Measurements from ENCODE around the gene RAX2. TPM values are rescaled to one million over a fixed set of nuclear protein-coding genes. Genes with fewer than 3 reads are reported as not detected.

The RAX2 gene
- total and polyA plus RNA-seq, 10 donors, result not detected

DNA sequence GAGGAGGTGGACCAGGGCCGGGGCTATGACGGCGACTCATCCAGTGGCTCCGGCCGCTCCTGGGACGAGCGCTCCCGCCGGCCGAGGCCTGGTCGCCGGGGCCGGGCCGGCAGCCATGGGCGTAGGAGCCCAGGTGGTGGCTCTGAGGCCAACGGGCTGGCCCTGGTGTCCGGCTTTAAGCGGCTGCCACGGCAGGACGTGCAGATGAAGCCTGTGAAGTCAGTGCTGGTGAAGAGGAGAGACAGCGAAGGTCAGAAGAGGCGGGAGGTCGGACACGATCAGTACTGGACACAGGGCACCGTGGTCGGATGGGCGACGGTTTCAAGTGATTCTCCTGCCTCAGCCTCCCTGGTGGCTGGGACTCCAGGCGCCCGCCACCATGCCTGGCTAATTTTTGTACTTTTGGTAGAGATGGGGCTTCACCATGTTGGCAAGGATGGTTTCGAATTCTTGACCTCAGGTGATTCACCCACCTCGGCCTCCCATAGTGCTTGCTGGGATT is 41.5 kb downstream of the RAX2 start:
- TF ChIP-seq POLR2AphosphoS5 (IDR thresholded peaks at IDR 0.05), result no peak
- TF ChIP-seq, protein P1, sequence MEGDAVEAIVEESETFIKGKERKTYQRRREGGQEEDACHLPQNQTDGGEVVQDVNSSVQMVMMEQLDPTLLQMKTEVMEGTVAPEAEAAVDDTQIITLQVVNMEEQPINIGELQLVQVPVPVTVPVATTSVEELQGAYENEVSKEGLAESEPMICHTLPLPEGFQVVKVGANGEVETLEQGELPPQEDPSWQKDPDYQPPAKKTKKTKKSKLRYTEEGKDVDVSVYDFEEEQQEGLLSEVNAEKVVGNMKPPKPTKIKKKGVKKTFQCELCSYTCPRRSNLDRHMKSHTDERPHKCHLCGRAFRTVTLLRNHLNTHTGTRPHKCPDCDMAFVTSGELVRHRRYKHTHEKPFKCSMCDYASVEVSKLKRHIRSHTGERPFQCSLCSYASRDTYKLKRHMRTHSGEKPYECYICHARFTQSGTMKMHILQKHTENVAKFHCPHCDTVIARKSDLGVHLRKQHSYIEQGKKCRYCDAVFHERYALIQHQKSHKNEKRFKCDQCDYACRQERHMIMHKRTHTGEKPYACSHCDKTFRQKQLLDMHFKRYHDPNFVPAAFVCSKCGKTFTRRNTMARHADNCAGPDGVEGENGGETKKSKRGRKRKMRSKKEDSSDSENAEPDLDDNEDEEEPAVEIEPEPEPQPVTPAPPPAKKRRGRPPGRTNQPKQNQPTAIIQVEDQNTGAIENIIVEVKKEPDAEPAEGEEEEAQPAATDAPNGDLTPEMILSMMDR (IDR thresholded peaks at IDR 0.05 in 8 of 11, conservative IDR thresholded peaks at IDR 0.05 in 3 of 11), result no peak
- no peak for TF ChIP-seq POLR2A (IDR thresholded peaks at IDR 0.05)
- no peak for DNase-seq
- Histone ChIP-seq H3K9me3 (no peaks in the 10 kb centered on the region), H3K27ac (no peak overlapping the region), H3K4me3 (no peak overlapping the region), H3K4me1 (no peaks in the 10 kb centered on the region), H3K36me3 (peaks cover 0 to 3% (median 0%) of the 10 kb centered on the region in 6 donors), H3K27me3 (replicated peaks in 1 of 7) (peaks cover 0 to 9% (median 0%) of the 10 kb centered on the region in 7 donors)
- intact Hi-C loops (cut with DNase I; ENCODE audit: low total_unique reads), result no loop called here
- 93 to 96% (median 94%) methylated on average over 30 to 32 of the region's 32 CpGs for WGBS, 5 donors

GRCh38 chr19:3725640-3726310 is 46.3 kb downstream of the RAX2 start:
- peaks cover 0 to 53% (median 26%) of the 10 kb centered on the region in 7 donors for H3K27me3 ChIP-seq (replicated peaks in 1 of 7)
- DNase-seq, result no peak
- WGBS, 5 donors, result 41 to 54% (median 46%) methylated on average over 12 to 14 of the region's 14 CpGs
- H3K4me3 ChIP-seq, result no peak overlapping the region
- TF ChIP-seq POLR2AphosphoS5 (IDR thresholded peaks at IDR 0.05) (no peak), POLR2A (IDR thresholded peaks at IDR 0.05) (no peak)
- TF ChIP-seq, protein P1 (IDR thresholded peaks at IDR 0.05 in 8 of 11, conservative IDR thresholded peaks at IDR 0.05 in 3 of 11), result no peak
- H3K9me3 ChIP-seq, result no peaks in the 10 kb centered on the region
- peaks cover 4 to 21% (median 16%) of the 10 kb centered on the region in 6 donors for H3K4me1 ChIP-seq
- no peaks in the 10 kb centered on the region for H3K36me3 ChIP-seq
- intact Hi-C loops (cut with DNase I; ENCODE audit: low total_unique reads), result no loop called here
- no peak overlapping the region for H3K27ac ChIP-seq

DNA sequence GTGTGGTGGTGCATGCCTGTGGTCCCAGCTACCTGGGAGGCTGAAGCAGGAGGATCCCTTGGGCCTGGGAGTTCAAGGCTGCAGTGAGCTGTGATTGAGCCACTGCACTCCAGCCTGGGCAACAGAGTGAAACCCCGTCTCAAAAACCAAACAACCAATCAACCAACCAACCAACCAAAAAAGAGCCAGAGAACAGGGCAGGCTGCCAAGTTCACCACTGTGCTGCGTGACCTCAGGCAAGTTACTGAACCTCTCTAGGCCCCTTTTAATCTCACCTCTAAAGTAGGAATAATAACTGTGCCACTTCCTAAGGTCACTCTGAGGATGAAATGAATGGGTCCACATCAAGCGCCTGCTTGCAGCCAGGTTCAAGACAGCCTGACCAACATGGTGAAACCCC is 46.9 kb downstream of the RAX2 start:
- no peak overlapping the region for H3K4me3 ChIP-seq
- intact Hi-C loops (cut with DNase I; ENCODE audit: low total_unique reads), result no loop called here
- H3K36me3 ChIP-seq, result no peaks in the 10 kb centered on the region
- TF ChIP-seq, protein P1 (IDR thresholded peaks at IDR 0.05 in 8 of 11, conservative IDR thresholded peaks at IDR 0.05 in 3 of 11), result no peak
- no peak for TF ChIP-seq POLR2A (IDR thresholded peaks at IDR 0.05)
- peaks cover 4 to 26% (median 23%) of the 10 kb centered on the region in 6 donors for H3K4me1 ChIP-seq
- no peak for DNase-seq
- H3K27ac ChIP-seq, result no peak overlapping the region
- no peaks in the 10 kb centered on the region for H3K9me3 ChIP-seq
- WGBS, 5 donors, result 60 to 70% (median 63%) methylated on average over 3 of the region's 3 CpGs
- peaks cover 0 to 59% (median 32%) of the 10 kb centered on the region in 7 donors for H3K27me3 ChIP-seq (replicated peaks in 1 of 7)

DNA sequence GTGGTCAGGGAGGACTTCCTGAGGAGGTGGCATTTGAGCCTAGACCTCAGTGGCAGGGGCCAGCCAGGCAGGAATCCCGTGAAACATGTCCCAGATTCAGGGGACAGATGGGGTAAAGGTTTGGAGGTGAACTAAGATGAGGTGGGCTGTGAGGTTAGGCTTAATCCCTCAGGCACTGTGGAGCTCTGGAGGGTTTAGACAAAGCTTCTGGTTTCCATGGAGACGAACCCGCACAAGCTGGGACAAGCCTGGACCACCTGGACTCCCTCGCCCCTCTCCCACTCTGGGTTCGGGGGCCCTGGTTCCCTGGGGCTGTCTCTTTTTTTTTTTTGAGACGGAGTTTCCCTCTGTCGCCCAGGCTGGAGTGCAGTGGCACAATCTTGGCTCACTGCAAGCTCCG is 48.1 kb downstream of the RAX2 start:
- Histone ChIP-seq H3K4me3 (no peak overlapping the region), H3K27ac (no peak overlapping the region), H3K27me3 (replicated peaks in 1 of 7) (peaks cover 0 to 72% (median 39%) of the 10 kb centered on the region in 7 donors), H3K9me3 (no peaks in the 10 kb centered on the region), H3K4me1 (peaks cover 4 to 31% (median 23%) of the 10 kb centered on the region in 6 donors), H3K36me3 (no peaks in the 10 kb centered on the region)
- no peak for TF ChIP-seq POLR2AphosphoS5 (IDR thresholded peaks at IDR 0.05)
- intact Hi-C loops (cut with DNase I; ENCODE audit: low total_unique reads), result no loop called here
- no peak for DNase-seq
- 48 to 69% (median 52%) methylated on average over 8 of the region's 8 CpGs for WGBS, 5 donors
